Measurements from ENCODE around the gene NSUN4. TPM values are rescaled to one million over a fixed set of nuclear protein-coding genes. Genes with fewer than 3 reads are reported as not detected.

NSUN4 gene
- total RNA-seq, 1 donor = 17.4 TPM

DNA sequence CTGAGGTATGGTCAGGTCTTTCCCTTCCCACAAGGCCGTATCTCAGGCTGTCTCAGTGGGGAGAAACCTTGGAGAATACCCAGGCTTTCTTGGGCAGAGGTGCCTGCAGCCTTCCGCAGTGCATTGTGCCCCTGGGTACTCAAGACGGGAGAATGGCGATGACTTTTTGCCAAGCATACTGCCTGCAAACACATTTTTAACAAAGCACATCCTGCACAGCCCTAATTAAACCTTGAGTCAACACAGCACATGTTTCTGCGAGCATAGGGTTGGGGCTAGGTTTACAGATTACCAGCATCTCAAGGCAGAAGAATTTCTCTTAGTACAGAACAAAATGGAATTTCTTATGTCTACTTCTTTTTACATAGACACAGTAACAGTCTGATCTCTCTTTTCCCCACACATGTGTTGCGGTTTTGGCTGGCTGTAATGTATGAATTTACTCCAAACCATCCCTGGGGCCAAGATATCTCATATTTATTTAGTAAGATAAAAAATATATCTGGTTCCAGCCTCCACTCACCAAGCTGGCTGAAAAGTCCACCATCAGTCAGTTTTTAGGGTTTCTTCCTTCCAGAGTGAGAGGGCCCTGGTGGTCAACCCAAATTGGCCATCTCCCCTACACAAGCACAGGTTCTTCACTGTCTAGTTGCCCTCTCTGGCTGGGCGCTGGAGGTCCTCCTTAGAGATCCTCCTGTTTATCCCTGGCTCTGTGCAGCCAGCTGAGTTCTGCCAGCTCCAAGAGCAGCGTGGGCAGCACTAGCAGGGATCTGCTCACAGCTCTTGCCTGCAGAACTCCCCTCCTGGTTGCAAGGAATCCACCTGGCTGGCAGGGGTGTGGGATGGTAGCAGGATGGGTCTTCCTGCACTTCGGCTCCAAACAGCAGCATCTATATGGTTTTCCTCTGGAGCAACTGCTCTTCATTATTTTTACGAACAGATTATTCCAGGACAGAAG is 56.1 kb downstream of the NSUN4 start:
- Histone ChIP-seq H3K27ac (ENCODE audit: low read depth, low read length) (no peak overlapping the region), H3K4me1 (ENCODE audit: insufficient read depth, low read length) (peaks cover 3% of the 10 kb centered on the region), H3K79me2 (ENCODE audit: insufficient read depth, low read length) (no peaks in the 10 kb centered on the region), H3K27me3 (ENCODE audit: insufficient read depth, low read length) (peaks cover 32% of the 10 kb centered on the region), H4K20me1 (ENCODE audit: insufficient read depth, low read length) (no peaks in the 10 kb centered on the region), H3K36me3 (ENCODE audit: insufficient read depth, low read length) (no peaks in the 10 kb centered on the region), H2AFZ (ENCODE audit: low read length) (no peak overlapping the region), H3K4me2 (ENCODE audit: insufficient read depth, low read length) (no peak overlapping the region), H3K4me3 (ENCODE audit: insufficient read depth, low read length) (no peak overlapping the region), H3K9me3 (ENCODE audit: low read depth, low read length) (peaks cover 15% of the 10 kb centered on the region)
- peak; percentile 37 for DNase-seq (ENCODE audit: insufficient read length, low spot score, missing footprints)
- TF ChIP-seq, protein P1, sequence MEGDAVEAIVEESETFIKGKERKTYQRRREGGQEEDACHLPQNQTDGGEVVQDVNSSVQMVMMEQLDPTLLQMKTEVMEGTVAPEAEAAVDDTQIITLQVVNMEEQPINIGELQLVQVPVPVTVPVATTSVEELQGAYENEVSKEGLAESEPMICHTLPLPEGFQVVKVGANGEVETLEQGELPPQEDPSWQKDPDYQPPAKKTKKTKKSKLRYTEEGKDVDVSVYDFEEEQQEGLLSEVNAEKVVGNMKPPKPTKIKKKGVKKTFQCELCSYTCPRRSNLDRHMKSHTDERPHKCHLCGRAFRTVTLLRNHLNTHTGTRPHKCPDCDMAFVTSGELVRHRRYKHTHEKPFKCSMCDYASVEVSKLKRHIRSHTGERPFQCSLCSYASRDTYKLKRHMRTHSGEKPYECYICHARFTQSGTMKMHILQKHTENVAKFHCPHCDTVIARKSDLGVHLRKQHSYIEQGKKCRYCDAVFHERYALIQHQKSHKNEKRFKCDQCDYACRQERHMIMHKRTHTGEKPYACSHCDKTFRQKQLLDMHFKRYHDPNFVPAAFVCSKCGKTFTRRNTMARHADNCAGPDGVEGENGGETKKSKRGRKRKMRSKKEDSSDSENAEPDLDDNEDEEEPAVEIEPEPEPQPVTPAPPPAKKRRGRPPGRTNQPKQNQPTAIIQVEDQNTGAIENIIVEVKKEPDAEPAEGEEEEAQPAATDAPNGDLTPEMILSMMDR (IDR thresholded peaks at IDR 0.05; ENCODE audit: extremely low read depth, low read depth, low read length) = no peak

- TF ChIP-seq, protein P1 (IDR thresholded peaks at IDR 0.05; ENCODE audit: extremely low read depth, low read depth, low read length) = no peak
- DNase-seq (ENCODE audit: insufficient read length, low spot score, missing footprints) = no peak
- H2AFZ ChIP-seq (ENCODE audit: low read length) = no peak overlapping the region
Observed at GRCh38 chr1:46399307-46399706, 58.7 kb downstream of the NSUN4 start.

GRCh38 chr1:46400421-46400820 is 59.8 kb downstream of the NSUN4 start:
- no peak for DNase-seq (ENCODE audit: insufficient read length, low spot score, missing footprints)
- H3K27ac ChIP-seq (ENCODE audit: low read depth, low read length) = no peak overlapping the region
- H2AFZ ChIP-seq (ENCODE audit: low read length) = no peak overlapping the region
- H3K4me2 ChIP-seq (ENCODE audit: insufficient read depth, low read length) = no peak overlapping the region
- no peaks in the 10 kb centered on the region for H4K20me1 ChIP-seq (ENCODE audit: insufficient read depth, low read length)
- H3K79me2 ChIP-seq (ENCODE audit: insufficient read depth, low read length) = no peaks in the 10 kb centered on the region
- peaks cover 3% of the 10 kb centered on the region for H3K4me1 ChIP-seq (ENCODE audit: insufficient read depth, low read length)
- TF ChIP-seq, protein P1 (IDR thresholded peaks at IDR 0.05; ENCODE audit: extremely low read depth, low read depth, low read length) = no peak
- peaks cover 11% of the 10 kb centered on the region for H3K27me3 ChIP-seq (ENCODE audit: insufficient read depth, low read length)
- no peaks in the 10 kb centered on the region for H3K9me3 ChIP-seq (ENCODE audit: low read depth, low read length)
- no peaks in the 10 kb centered on the region for H3K36me3 ChIP-seq (ENCODE audit: insufficient read depth, low read length)
- H3K4me3 ChIP-seq (ENCODE audit: insufficient read depth, low read length) = no peak overlapping the region

More at GRCh38 chr1:46399307-46399706, 58.7 kb downstream of the NSUN4 start:
- H3K27me3 ChIP-seq (ENCODE audit: insufficient read depth, low read length) = peaks cover 22% of the 10 kb centered on the region
- H3K9me3 ChIP-seq (ENCODE audit: low read depth, low read length) = no peaks in the 10 kb centered on the region
- no peaks in the 10 kb centered on the region for H3K79me2 ChIP-seq (ENCODE audit: insufficient read depth, low read length)
- H3K27ac ChIP-seq (ENCODE audit: low read depth, low read length) = no peak overlapping the region
- no peak overlapping the region for H3K4me2 ChIP-seq (ENCODE audit: insufficient read depth, low read length)
- H3K36me3 ChIP-seq (ENCODE audit: insufficient read depth, low read length) = no peaks in the 10 kb centered on the region
- H3K4me1 ChIP-seq (ENCODE audit: insufficient read depth, low read length) = peaks cover 6% of the 10 kb centered on the region
- H4K20me1 ChIP-seq (ENCODE audit: insufficient read depth, low read length) = no peaks in the 10 kb centered on the region
- no peak overlapping the region for H3K4me3 ChIP-seq (ENCODE audit: insufficient read depth, low read length)

DNA sequence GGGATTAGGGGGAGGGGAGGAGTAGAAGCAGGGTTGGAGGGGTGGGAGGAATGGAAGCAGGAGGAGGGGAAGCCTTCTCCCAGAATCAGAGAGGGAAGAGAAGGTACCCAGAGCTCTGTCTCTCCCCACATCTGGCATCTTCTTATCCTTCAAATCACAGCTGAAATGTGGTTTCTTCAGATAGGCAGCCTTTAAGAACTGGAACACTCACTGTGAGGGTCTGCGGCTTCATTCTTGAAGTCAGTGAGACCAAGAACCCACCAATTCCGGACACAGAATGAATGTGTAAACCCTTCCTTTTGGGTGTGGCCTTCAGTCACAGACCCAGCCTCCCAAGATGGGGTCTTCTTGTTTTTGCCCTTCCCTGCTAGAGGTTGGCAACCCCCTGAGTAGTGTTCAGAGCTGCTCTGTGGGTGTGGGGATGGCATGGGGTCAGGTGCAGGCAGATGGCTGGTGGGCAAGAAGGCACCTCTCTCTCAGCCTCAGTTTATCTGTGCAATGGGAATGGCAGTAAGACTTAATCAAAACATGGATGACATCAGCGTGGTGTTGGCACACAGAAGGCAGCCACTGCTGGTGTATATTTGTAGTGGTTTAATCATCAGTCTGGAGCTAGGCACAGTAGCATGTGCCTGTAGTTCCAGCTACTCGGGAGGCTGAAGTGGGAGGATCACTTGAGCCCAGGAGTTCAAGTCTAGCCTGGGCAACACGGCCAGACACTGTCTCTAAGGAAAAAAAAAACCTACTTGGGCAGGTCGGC is 60.7 kb downstream of the NSUN4 start:
- no peak overlapping the region for H3K27ac ChIP-seq (ENCODE audit: low read depth, low read length)
- TF ChIP-seq, protein P1 (IDR thresholded peaks at IDR 0.05; ENCODE audit: extremely low read depth, low read depth, low read length) = no peak
- no peaks in the 10 kb centered on the region for H3K79me2 ChIP-seq (ENCODE audit: insufficient read depth, low read length)
- no peaks in the 10 kb centered on the region for H4K20me1 ChIP-seq (ENCODE audit: insufficient read depth, low read length)
- H3K4me3 ChIP-seq (ENCODE audit: insufficient read depth, low read length) = no peak overlapping the region
- no peaks in the 10 kb centered on the region for H3K9me3 ChIP-seq (ENCODE audit: low read depth, low read length)
- peak; percentile 85 for DNase-seq (ENCODE audit: insufficient read length, low spot score, missing footprints)
- peaks cover 5% of the 10 kb centered on the region for H3K27me3 ChIP-seq (ENCODE audit: insufficient read depth, low read length)
- H3K36me3 ChIP-seq (ENCODE audit: insufficient read depth, low read length) = no peaks in the 10 kb centered on the region
- no peak overlapping the region for H2AFZ ChIP-seq (ENCODE audit: low read length)
- no peak overlapping the region for H3K4me2 ChIP-seq (ENCODE audit: insufficient read depth, low read length)
- peaks cover 8% of the 10 kb centered on the region for H3K4me1 ChIP-seq (ENCODE audit: insufficient read depth, low read length)

All from osteoblast (primary cell).